OCI-LY7 (cell line): ENCODE data around the gene CLPSL2. TPM values are rescaled to one million over a fixed set of nuclear protein-coding genes. Genes with fewer than 3 reads are reported as not detected.
A peak's percentile ranks its signal among the peaks of the same experiment; 100 is the strongest.
"Not testable (repeated sequence)": the region's sequence is repeated elsewhere in the genome, so short reads cannot be mapped to it uniquely, and the experiment has no call there.

Source experiments
- BruUV-seq: library from RNA; stranded (reverse); fragments of 400-500 nt; replicated peaks from 2 replicates; lab custom pipeline; 2021; lab: Mats Ljungman, UMichigan
- CTCF ChIA-PET: fragments of 300-600 bp; sonication (Branson Sonifier 250); formaldehyde crosslinking; loops from one replicate; lab custom pipeline; 2022; ENCODE audit warnings: antibody characterized with exemption; ENCODE audit not compliant: unreplicated experiment; lab: Charles Lee
- POLR2A ChIA-PET: fragments of 300-600 bp; sonication (Branson Sonifier 250); formaldehyde crosslinking; loops from one replicate; lab custom pipeline; 2022; ENCODE audit warnings: antibody characterized with exemption; lab: Charles Lee
- DNase-seq: peaks from one replicate; pipeline ENCODE4 v3.0.0-alpha.2; 2015; ENCODE audit warnings: low spot score
- H2AFZ ChIP-seq: fragments of 200-600 bp; sonication (generic), shearing (Covaris generic); 2 replicates; pipeline ENCODE4 v1.6.1; 2014; ENCODE audit warnings: mild to moderate bottlenecking, antibody characterized with exemption, low read length, moderate library complexity
- H3K27ac ChIP-seq: fragments of 200-600 bp; sonication (generic); 2 replicates; pipeline ENCODE4 v1.5.1; 2014; ENCODE audit warnings: mixed run types, low read depth, mild to moderate bottlenecking, moderate library complexity, low read length, inconsistent platforms; ENCODE audit not compliant: poor library complexity, severe bottlenecking
- H3K36me3 ChIP-seq: fragments of 200-600 bp; sonication (generic); 2 replicates; pipeline ENCODE4 v1.6.1; 2014; ENCODE audit warnings: mild to moderate bottlenecking, antibody characterized with exemption, low read length, moderate library complexity, mixed read lengths; ENCODE audit not compliant: insufficient read depth
- H3K4me1 ChIP-seq: fragments of 200-600 bp; sonication (generic); 2 replicates; pipeline ENCODE4 v1.5.1; 2014; ENCODE audit warnings: mild to moderate bottlenecking, low read length; ENCODE audit not compliant: insufficient read depth, poor library complexity, severe bottlenecking
- H3K4me2 ChIP-seq: fragments of 200-600 bp; sonication (generic); 2 replicates; pipeline ENCODE4 v1.6.1; 2014; ENCODE audit warnings: mild to moderate bottlenecking, low read length
- H3K4me3 ChIP-seq: fragments of 200-600 bp; sonication (generic); 2 replicates; pipeline ENCODE4 v1.5.1; 2014; ENCODE audit warnings: mild to moderate bottlenecking, low read depth, low read length; ENCODE audit not compliant: poor library complexity, severe bottlenecking
- H3K79me2 ChIP-seq: fragments of 200-600 bp; sonication (generic); 2 replicates; pipeline ENCODE4 v1.6.1; 2016; ENCODE audit warnings: low read depth, mild to moderate bottlenecking, low read length, moderate library complexity, mixed read lengths; ENCODE audit not compliant: insufficient read depth
- H3K9me2 ChIP-seq: fragments of 200-600 bp; sonication (generic); 2 replicates; pipeline ENCODE4 v1.6.1; 2016; ENCODE audit warnings: mild to moderate bottlenecking, low read length, mixed read lengths; ENCODE audit not compliant: insufficient read depth
- H3K9me3 ChIP-seq: fragments of 200-600 bp; sonication (generic); 2 replicates; pipeline ENCODE4 v1.6.1; 2014; ENCODE audit warnings: mild to moderate bottlenecking, mixed run types, low read length, mixed read lengths
- H4K20me1 ChIP-seq: fragments of 200-600 bp; sonication (generic); 2 replicates; pipeline ENCODE4 v1.6.1; 2014; ENCODE audit warnings: mild to moderate bottlenecking, antibody characterized with exemption, low read length, moderate library complexity, mixed read lengths; ENCODE audit not compliant: insufficient read depth
- CTCF ChIP-seq: fragments of 200-600 bp; sonication (generic); conservative IDR thresholded peaks from 2 replicates; pipeline ENCODE4 v1.5.1; 2014; ENCODE audit warnings: mild to moderate bottlenecking, antibody characterized with exemption, low read length, moderate library complexity, mixed read lengths
- EZH2phosphoT487 ChIP-seq: fragments of 200-600 bp; sonication (generic); IDR thresholded peaks from 2 replicates; pipeline ENCODE4 v1.6.1; 2018; ENCODE audit warnings: low read depth, borderline replicate concordance, mild to moderate bottlenecking, mixed run types, antibody characterized with exemption, low read length, moderate library complexity, mixed read lengths
- intact Hi-C: fragments of 100-400 bp; cut with micrococcal nuclease; formaldehyde crosslinking; loops from one replicate; pipeline ENCODE4 v1.10.0; 2022; ENCODE audit not compliant: unreplicated experiment
- total RNA-seq, 2 experiments: library from RNA; depleted of rRNA in 1 of 2; stranded (reverse); fragments of >200 nt in 1 of 2; shearing (Covaris generic) in 1 of 2; gene quantifications; 2 replicates each; pipeline ENCODE4 v1.2.3, GENCODE V29; 2014 to 2022

The CLPSL2 gene
- total RNA-seq, 2 experiments from 2014 or later: not detected

DNA sequence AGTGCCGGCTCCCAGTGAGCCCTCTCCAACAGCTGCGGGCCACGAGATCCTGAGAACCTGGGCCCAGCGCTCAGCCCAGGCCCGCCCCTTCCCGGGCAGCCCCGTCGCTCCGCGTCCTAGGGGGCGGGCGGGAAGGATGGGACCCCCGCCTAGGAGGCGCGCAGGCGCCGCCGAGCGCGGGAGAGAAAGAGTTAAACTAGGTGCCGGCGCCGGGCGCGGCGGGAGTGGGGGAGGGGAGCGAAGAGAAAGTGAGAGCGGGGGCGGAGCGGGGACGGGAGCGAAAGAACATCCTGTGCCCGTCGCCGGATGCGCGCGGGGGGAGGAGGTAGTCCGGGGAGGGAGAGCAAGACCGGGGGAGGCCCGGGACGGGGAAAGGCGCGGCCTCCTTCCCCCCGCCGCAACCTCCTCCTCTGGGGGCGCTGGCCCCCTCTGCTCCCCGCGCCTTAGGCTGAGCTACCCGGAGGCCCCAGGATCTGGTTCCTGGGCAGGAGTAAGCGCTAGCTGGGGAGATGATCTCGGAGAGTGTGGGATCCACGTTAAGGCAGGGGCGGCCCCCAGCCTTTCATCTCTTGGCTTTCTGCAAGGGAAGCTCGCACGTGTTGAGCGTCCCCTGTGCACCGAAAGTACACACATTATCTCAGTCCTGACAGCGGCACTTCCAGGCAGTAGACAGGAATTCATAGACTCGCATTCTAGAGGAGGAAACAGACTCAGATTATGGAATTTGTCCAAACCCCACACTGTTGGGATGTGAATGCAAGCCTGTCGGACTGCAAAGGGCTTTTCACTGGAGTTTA lies 44.5 kb upstream of the CLPSL2 start:
- DNase-seq: peak; percentile 94
- peaks cover 5% of the 10 kb centered on the region; the same call in 1 of the 2 replicates for H3K79me2 ChIP-seq
- no peaks in the 10 kb centered on the region for H3K9me3 ChIP-seq
- CTCF ChIA-PET: interaction anchor here (0.5 to 1.1 kb wide), 3 partner anchors 18 to 284 kb away, joined by 3 read pairs; no protein-coding TSS in a partner anchor
- peaks cover 71% of the 10 kb centered on the region for H3K4me1 ChIP-seq
- H3K4me3 ChIP-seq: peak overlapping the region; percentile 76
- H3K4me2 ChIP-seq: peak overlapping the region; percentile 96
- intact Hi-C loops: loop anchor here (5.0 kb wide), 1 partner anchor 65 kb away; no protein-coding TSS in a partner anchor
- no peaks in the 10 kb centered on the region for H3K9me2 ChIP-seq
- POLR2A ChIA-PET: interaction anchor here (0.6 to 0.8 kb wide), 6 partner anchors 45 to 123 kb away, joined by 3 to 7 read pairs (median 4); no protein-coding TSS in a partner anchor
- peak overlapping the region; percentile 96 for H3K27ac ChIP-seq
- no peaks in the 10 kb centered on the region for H4K20me1 ChIP-seq
- no peaks in the 10 kb centered on the region for H3K36me3 ChIP-seq
- TSS peak; percentile 75 for BruUV-seq
- peak; percentile 48; the same call in 1 of the 2 replicates for TF ChIP-seq CTCF
- no peak for TF ChIP-seq EZH2phosphoT487
- H2AFZ ChIP-seq: peak overlapping the region; percentile 49; the same call in 1 of the 2 replicates

- DNase-seq: no peak
- H3K9me3 ChIP-seq: no peaks in the 10 kb centered on the region
- no peaks in the 10 kb centered on the region for H3K9me2 ChIP-seq
- H3K4me1 ChIP-seq: peaks cover 68% of the 10 kb centered on the region
- intact Hi-C loops: loop anchor here (5.0 kb wide), 1 partner anchor 66 kb away; no protein-coding TSS in a partner anchor
- H3K4me3 ChIP-seq: no peak overlapping the region
- no peak overlapping the region for H3K4me2 ChIP-seq
- BruUV-seq: no TSS peak
- H2AFZ ChIP-seq: no peak overlapping the region
- no peaks in the 10 kb centered on the region for H4K20me1 ChIP-seq
- no peak for TF ChIP-seq CTCF
- no peak for TF ChIP-seq EZH2phosphoT487
- CTCF ChIA-PET: no interaction called here
- POLR2A ChIA-PET: interaction anchor here (0.6 to 1.3 kb wide), 3 partner anchors 21 to 211 kb away, joined by 3 to 4 read pairs (median 4); no protein-coding TSS in a partner anchor
- H3K79me2 ChIP-seq: no peaks in the 10 kb centered on the region
- H3K27ac ChIP-seq: no peak overlapping the region
- no peaks in the 10 kb centered on the region for H3K36me3 ChIP-seq
Observed at GRCh38 chr6:35733633-35734032, 42.8 kb upstream of the CLPSL2 start.

DNA sequence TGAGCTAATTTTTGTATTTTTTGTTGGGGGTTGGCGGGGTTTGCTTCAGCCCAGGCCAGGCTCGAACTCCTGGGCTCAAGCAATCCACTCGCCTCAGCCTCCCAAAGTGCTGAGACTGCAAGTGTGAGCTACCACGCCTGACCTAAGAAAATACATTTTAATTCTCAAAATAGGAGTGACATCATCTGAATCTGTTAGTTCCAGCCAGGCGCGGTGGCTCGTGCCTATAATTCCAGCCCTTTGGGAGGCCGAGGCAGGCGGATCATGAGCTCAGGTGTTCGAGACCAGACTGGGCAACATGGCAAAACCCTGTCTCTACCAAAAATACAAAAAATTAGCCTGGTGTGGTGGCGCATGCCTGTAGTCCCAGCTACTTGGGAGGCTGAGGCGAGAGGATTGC lies 42.1 kb upstream of the CLPSL2 start:
- intact Hi-C loops: loop anchor here (5.0 kb wide), 1 partner anchor 67 kb away; no protein-coding TSS in a partner anchor
- not testable (repeated sequence) for H3K79me2 ChIP-seq, H3K9me3 ChIP-seq, H3K36me3 ChIP-seq, H3K4me2 ChIP-seq, H4K20me1 ChIP-seq, H2AFZ ChIP-seq, H3K4me3 ChIP-seq, DNase-seq, H3K27ac ChIP-seq, BruUV-seq, H3K9me2 ChIP-seq
- H3K4me1 ChIP-seq: peaks cover 61% of the 10 kb centered on the region
- POLR2A ChIA-PET: interaction anchor here (0.6 to 1.3 kb wide), 4 partner anchors 22 to 212 kb away, joined by 3 to 4 read pairs (median 4); no protein-coding TSS in a partner anchor
- CTCF ChIA-PET: interaction anchor here (0.6 kb wide), 1 partner anchor 212 kb away, joined by 4 read pairs; no protein-coding TSS in a partner anchor
